Lower leg skin (tissue), 3 donors: Measurements from ENCODE around the gene GPD1.

Experiments used
- POLR2A ChIP-seq, 2 donors: fragments of 450-650 bp; IDR thresholded peaks; one replicate each; pipeline ENCODE4 v1.6.1; 2016 to 2017; ENCODE audit warnings: antibody characterized with exemption in 2 of 2, mild to moderate bottlenecking in 1 of 2, moderate library complexity in 1 of 2
- TF ChIP-seq, protein P1 (sequence below), 3 donors: fragments of 450-650 bp; IDR thresholded peaks; one replicate each; pipeline ENCODE4 v1.5.1; 2016; ENCODE audit warnings: antibody characterized with exemption in 3 of 3, mild to moderate bottlenecking in 3 of 3, moderate library complexity in 2 of 3

- TF ChIP-seq POLR2A (IDR thresholded peaks at IDR 0.05), result no peak
- TF ChIP-seq, protein P1, sequence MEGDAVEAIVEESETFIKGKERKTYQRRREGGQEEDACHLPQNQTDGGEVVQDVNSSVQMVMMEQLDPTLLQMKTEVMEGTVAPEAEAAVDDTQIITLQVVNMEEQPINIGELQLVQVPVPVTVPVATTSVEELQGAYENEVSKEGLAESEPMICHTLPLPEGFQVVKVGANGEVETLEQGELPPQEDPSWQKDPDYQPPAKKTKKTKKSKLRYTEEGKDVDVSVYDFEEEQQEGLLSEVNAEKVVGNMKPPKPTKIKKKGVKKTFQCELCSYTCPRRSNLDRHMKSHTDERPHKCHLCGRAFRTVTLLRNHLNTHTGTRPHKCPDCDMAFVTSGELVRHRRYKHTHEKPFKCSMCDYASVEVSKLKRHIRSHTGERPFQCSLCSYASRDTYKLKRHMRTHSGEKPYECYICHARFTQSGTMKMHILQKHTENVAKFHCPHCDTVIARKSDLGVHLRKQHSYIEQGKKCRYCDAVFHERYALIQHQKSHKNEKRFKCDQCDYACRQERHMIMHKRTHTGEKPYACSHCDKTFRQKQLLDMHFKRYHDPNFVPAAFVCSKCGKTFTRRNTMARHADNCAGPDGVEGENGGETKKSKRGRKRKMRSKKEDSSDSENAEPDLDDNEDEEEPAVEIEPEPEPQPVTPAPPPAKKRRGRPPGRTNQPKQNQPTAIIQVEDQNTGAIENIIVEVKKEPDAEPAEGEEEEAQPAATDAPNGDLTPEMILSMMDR (IDR thresholded peaks at IDR 0.05), result no peak
Observed at GRCh38 chr12:50077099-50077498, 26.7 kb upstream of the GPD1 start.
